ENCODE data around the gene MISP.
"Not testable (repeated sequence)": the region's sequence is repeated elsewhere in the genome, so short reads cannot be mapped to it uniquely, and the experiment has no call there.

Gene MISP

DNA sequence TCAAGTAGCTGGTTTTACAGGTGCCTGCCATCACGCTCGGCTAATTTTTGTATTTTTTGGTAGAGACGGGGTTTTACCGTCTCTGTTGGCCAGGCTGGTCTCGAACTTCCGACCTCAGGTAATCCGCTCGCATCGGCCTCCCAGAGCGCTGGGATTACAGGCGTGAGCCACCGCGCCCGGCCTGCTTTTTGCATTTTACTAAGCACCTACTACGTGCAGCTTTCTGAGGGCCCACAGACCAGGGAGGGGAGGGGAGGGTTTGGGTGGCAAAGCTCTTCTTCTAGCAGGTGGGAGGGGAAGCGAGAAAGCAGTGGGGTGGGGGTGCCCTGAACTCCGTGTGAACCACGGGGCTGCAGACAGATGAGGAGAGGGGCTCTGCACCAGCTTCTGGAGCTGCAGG is 27.2 kb upstream of the MISP start:
- Histone ChIP-seq H3K9ac (ENCODE audit: low read depth in 1 of 2, low read length in 2 of 2) (no peak overlapping the region), H3K36me3 (ENCODE audit: control insufficient read depth in 2 of 2, insufficient read depth in 2 of 2, low read length in 2 of 2) (no peaks in the 10 kb centered on the region), H3K4me1 (ENCODE audit: control insufficient read depth in 2 of 2, insufficient read depth in 2 of 2, low read length in 2 of 2) (no peaks in the 10 kb centered on the region), H3K4me3 (ENCODE audit: low read length in 2 of 2) (no peak overlapping the region), H3K9me3 (ENCODE audit: control insufficient read depth in 2 of 2, low read length in 2 of 2) (no peaks in the 10 kb centered on the region), H3K27me3 (ENCODE audit: control insufficient read depth in 2 of 2, insufficient read depth in 2 of 2, low read length in 2 of 2) (peaks cover 3 to 5% of the 10 kb centered on the region in 2 donors), H3K27ac (ENCODE audit: low read depth in 2 of 2, low read length in 2 of 2) (no peak overlapping the region)

DNA sequence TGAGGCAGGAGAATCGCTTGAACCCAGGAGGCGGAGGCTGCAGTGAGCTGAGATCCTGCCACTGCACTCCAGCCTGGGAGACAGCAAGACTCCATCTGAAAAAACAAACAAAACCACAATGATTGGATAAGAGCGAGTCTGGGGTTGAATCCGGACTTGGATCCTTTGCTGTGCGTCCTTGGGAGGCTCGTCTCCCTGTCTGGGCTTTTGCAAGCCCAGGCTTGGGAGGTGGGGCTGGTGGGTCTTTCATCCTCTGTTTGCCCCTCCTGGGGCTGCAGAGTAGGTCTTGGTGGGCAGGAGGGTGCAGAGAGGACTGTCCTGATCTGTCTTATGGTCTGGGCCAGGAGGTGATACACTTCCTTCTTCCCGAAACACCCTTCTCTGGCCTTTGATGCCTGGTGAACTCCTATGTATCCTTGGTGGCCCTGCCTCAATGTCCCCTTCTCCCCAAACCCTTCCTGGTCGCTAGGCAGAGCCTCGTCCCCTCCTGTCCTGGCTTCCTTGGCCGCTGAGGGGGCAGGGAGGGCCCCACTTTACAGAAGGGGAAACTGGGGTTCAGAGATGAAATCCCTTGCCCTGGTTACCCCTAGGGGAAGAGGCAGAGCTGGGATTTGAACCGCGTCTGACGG is 25.3 kb upstream of the MISP start:
- no peak overlapping the region for H3K9ac ChIP-seq (ENCODE audit: low read depth in 1 of 2, low read length in 2 of 2)
- H3K4me3 ChIP-seq (ENCODE audit: low read length in 2 of 2): no peak overlapping the region
- no peaks in the 10 kb centered on the region for H3K36me3 ChIP-seq (ENCODE audit: control insufficient read depth in 2 of 2, insufficient read depth in 2 of 2, low read length in 2 of 2)
- no peak overlapping the region for H3K27ac ChIP-seq (ENCODE audit: low read depth in 2 of 2, low read length in 2 of 2)
- no peaks in the 10 kb centered on the region for H3K9me3 ChIP-seq (ENCODE audit: control insufficient read depth in 2 of 2, low read length in 2 of 2)
- peaks cover 2 to 3% of the 10 kb centered on the region in 2 donors for H3K27me3 ChIP-seq (ENCODE audit: control insufficient read depth in 2 of 2, insufficient read depth in 2 of 2, low read length in 2 of 2)
- no peaks in the 10 kb centered on the region for H3K4me1 ChIP-seq (ENCODE audit: control insufficient read depth in 2 of 2, insufficient read depth in 2 of 2, low read length in 2 of 2)

DNA sequence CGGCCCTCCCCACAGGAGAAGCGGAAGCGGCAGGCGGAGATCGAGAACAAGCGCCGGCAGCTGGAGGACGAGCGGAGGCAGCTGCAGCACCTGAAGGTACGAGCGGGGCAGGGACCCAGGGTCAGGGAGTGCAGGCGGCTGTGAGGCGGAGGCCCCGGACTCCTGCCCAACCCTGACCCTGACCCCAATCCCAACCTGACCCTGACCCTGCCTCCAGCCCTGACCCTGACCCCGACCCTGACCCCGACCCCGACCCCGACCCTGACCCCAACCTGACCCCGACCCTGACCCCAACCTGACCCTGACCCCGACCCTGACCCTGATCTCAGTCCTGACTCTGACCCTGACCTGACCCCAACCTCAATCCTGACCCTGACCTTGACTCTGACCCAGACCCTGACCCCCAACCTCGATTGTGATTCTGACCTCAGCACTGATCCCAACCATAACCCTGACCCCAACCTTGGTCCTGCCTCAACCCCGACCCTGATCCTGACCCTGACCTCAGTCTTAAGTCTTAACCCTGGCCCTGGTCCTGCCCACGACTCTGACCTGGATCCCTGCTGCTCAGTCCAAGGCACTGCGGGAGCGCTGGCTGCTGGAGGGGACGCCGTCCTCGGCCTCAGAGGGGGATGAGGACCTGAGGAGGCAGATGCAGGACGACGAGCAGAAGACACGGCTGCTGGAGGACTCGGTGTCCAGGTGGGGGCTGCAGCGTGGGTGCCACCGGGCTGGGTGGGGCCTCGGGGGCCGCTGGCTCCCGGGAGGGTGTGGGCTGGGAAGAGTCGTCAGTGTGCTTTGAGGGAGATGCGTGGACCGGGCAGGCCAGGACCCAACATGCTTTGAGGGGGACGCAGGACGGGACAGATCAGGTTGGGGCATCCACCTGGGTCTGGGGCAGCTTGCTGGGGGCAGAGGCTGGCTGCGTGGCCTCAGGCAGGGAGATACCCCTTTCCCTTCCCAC is 23.6 kb upstream of the MISP start:
- no peak overlapping the region for H3K9ac ChIP-seq (ENCODE audit: low read depth in 1 of 2, low read length in 2 of 2)
- H3K27me3 ChIP-seq (ENCODE audit: control insufficient read depth in 2 of 2, insufficient read depth in 2 of 2, low read length in 2 of 2): peaks cover 0 to 3% of the 10 kb centered on the region in 2 donors
- H3K27ac ChIP-seq (ENCODE audit: low read depth in 2 of 2, low read length in 2 of 2): peak overlapping the region in 1 of 2 donors; percentile 16
- H3K36me3 ChIP-seq (ENCODE audit: control insufficient read depth in 2 of 2, insufficient read depth in 2 of 2, low read length in 2 of 2): no peaks in the 10 kb centered on the region
- no peak overlapping the region for H3K4me3 ChIP-seq (ENCODE audit: low read length in 2 of 2)
- no peaks in the 10 kb centered on the region for H3K4me1 ChIP-seq (ENCODE audit: control insufficient read depth in 2 of 2, insufficient read depth in 2 of 2, low read length in 2 of 2)
- no peaks in the 10 kb centered on the region for H3K9me3 ChIP-seq (ENCODE audit: control insufficient read depth in 2 of 2, low read length in 2 of 2)

DNA sequence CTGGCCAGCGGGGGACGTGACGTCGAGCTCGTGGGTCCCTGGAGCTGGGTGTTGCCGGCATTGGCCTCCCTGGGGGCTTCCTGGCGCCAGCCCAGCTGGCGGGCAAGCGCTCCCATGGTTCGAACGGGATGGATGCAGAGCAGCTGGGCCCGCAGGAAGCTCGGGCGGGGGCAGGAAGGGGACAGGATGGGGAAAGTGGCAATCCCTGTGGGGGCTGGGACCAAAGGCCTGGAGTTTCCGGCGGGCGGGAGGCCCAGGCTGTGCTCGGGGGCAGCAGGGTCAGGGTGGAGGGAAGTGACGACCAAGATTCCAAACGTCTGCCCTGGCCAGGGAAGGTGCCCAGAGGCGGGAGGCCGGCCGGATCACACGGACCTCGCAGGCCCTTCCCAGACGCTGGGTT is 22.9 kb upstream of the MISP start:
- Histone ChIP-seq H3K9ac (ENCODE audit: low read depth in 1 of 2, low read length in 2 of 2) (no peak overlapping the region), H3K9me3 (ENCODE audit: control insufficient read depth in 2 of 2, low read length in 2 of 2) (no peaks in the 10 kb centered on the region), H3K27me3 (ENCODE audit: control insufficient read depth in 2 of 2, insufficient read depth in 2 of 2, low read length in 2 of 2) (no peaks in the 10 kb centered on the region), H3K36me3 (ENCODE audit: control insufficient read depth in 2 of 2, insufficient read depth in 2 of 2, low read length in 2 of 2) (no peaks in the 10 kb centered on the region), H3K4me3 (ENCODE audit: low read length in 2 of 2) (no peak overlapping the region), H3K4me1 (ENCODE audit: control insufficient read depth in 2 of 2, insufficient read depth in 2 of 2, low read length in 2 of 2) (no peaks in the 10 kb centered on the region), H3K27ac (ENCODE audit: low read depth in 2 of 2, low read length in 2 of 2) (no peak overlapping the region)

DNA sequence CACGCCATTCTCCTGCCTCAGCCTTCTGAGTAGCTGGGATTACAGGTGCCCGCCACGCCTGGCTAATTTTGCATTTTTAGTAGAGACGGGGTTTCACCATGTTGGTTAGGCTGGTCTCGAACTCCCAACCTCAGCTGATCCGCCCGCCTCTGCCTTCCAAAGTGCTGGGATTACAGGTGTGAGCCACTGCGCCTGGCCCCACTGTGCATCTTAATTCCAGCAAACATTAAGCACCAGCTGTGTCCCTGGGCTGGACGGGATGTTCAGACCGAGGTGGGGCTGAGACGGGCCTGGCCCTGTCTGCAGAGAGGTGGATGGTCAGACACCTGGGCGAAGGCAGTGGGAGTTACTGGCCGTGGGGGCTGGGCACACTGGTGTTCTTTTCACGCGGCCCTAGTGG is 21.3 kb upstream of the MISP start:
- H3K9ac ChIP-seq (ENCODE audit: low read depth in 1 of 2, low read length in 2 of 2); H3K27ac ChIP-seq (ENCODE audit: low read depth in 2 of 2, low read length in 2 of 2); H3K4me1 ChIP-seq (ENCODE audit: control insufficient read depth in 2 of 2, insufficient read depth in 2 of 2, low read length in 2 of 2); H3K36me3 ChIP-seq (ENCODE audit: control insufficient read depth in 2 of 2, insufficient read depth in 2 of 2, low read length in 2 of 2); H3K9me3 ChIP-seq (ENCODE audit: control insufficient read depth in 2 of 2, low read length in 2 of 2); H3K27me3 ChIP-seq (ENCODE audit: control insufficient read depth in 2 of 2, insufficient read depth in 2 of 2, low read length in 2 of 2); H3K4me3 ChIP-seq (ENCODE audit: low read length in 2 of 2): not testable (repeated sequence)

DNA sequence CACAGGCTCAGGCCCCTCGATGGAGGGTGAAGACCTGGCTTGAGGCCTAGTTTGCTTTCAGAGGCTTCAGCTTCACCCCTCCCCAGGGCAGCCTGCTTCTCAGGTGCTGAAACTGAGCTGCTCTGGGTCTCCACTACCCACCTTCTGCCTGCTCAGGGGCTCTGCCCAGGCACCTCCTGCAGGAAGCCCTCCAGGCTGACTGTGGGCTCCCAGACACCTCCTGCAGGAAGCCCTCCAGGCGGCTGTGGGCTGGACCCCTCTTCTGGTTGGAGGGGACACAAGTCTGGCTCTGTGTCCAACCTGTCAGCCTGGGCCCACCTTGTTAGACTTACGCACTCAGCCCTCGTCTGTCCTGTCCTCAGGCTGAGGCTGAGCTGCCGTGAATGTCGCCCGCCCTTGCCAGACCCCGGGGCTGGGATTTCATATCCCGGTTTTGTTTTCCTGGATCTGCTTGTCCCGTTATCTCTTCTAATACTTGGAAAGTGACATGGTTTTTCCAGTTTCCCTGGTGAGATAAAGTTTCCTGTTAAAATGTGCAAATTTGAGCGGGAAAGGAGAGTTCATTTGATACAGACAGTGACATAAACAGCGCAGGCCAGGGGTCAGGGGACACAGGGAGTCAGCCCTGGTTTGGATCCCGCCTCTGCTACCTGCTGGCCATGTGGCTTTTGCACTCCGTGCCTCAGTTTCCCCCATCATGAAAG is 20.8 kb upstream of the MISP start:
- H3K9me3 ChIP-seq (ENCODE audit: control insufficient read depth in 2 of 2, low read length in 2 of 2): no peaks in the 10 kb centered on the region
- H3K9ac ChIP-seq (ENCODE audit: low read depth in 1 of 2, low read length in 2 of 2): no peak overlapping the region
- no peak overlapping the region for H3K4me3 ChIP-seq (ENCODE audit: low read length in 2 of 2)
- no peak overlapping the region for H3K27ac ChIP-seq (ENCODE audit: low read depth in 2 of 2, low read length in 2 of 2)
- no peaks in the 10 kb centered on the region for H3K4me1 ChIP-seq (ENCODE audit: control insufficient read depth in 2 of 2, insufficient read depth in 2 of 2, low read length in 2 of 2)
- peaks cover 0 to 4% of the 10 kb centered on the region in 2 donors for H3K27me3 ChIP-seq (ENCODE audit: control insufficient read depth in 2 of 2, insufficient read depth in 2 of 2, low read length in 2 of 2)
- H3K36me3 ChIP-seq (ENCODE audit: control insufficient read depth in 2 of 2, insufficient read depth in 2 of 2, low read length in 2 of 2): no peaks in the 10 kb centered on the region

DNA sequence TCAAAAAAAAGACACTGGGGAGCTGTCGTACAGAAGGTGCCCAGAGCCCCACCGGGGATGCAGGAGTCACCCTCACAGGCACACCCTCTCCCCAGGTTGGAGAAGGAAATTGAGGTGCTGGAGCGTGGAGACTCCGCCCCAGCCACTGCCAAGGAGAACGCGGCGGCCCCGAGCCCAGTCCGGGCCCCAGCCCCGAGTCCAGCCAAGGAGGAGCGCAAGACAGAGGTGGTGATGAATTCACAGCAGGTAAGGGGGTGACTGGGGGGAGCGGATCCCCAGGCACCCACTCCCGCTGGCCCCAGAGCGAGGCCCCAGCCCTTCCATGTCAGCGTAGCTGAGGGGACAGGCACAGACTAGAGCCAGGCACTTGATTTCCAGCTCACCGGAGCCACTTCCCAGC is 19.9 kb upstream of the MISP start:
- Histone ChIP-seq H3K27ac (ENCODE audit: low read depth in 2 of 2, low read length in 2 of 2) (no peak overlapping the region), H3K9ac (ENCODE audit: low read depth in 1 of 2, low read length in 2 of 2) (no peak overlapping the region), H3K4me1 (ENCODE audit: control insufficient read depth in 2 of 2, insufficient read depth in 2 of 2, low read length in 2 of 2) (no peaks in the 10 kb centered on the region), H3K27me3 (ENCODE audit: control insufficient read depth in 2 of 2, insufficient read depth in 2 of 2, low read length in 2 of 2) (peaks cover 0 to 4% of the 10 kb centered on the region in 2 donors), H3K4me3 (ENCODE audit: low read length in 2 of 2) (no peak overlapping the region), H3K9me3 (ENCODE audit: control insufficient read depth in 2 of 2, low read length in 2 of 2) (no peaks in the 10 kb centered on the region), H3K36me3 (ENCODE audit: control insufficient read depth in 2 of 2, insufficient read depth in 2 of 2, low read length in 2 of 2) (no peaks in the 10 kb centered on the region)

DNA sequence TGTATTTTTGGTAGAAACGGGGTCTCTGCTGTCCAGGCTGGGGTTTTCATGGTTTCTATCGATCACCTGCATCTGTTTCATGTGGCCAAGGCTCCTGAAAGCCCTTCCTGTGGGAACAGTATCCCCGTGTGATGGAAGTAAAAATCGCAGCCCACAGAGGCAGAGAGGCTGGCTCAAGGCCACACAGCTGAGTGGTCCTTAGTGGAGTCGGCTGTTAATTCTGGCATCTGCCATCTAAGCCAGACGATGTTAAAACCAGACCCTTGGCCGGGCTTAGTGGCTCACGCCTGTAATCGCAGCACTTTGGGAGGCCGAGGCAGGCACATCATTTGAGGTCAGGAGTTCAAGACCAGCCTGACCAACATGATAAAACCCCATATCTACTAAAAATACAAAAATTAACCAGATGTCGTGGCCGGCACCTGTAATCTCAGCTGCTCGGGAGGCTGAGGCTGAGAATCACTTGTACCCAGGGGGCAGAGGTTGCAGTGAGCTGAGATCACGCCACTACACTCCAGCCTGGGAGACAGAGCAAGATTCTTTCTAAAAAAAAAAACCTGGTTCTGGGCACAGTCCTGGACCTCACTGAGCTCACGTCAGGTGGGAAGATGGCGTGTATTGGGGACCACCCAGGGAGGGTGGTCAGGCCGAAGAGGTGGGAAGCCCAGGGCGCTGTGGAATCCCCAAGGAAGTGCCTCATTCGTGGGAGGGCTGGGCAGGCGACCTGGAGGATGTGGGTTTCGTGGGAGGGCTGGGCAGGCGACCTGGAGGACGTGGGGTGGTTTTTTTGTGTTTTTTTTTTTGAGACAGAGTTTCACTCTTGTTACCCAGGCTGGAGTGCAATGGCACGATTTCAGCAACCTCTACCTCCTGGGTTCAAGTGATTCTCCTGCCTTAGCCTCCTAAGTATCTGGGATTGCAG is 18.5 kb upstream of the MISP start:
- Histone ChIP-seq H3K9me3 (ENCODE audit: control insufficient read depth in 2 of 2, low read length in 2 of 2) (no peaks in the 10 kb centered on the region), H3K4me1 (ENCODE audit: control insufficient read depth in 2 of 2, insufficient read depth in 2 of 2, low read length in 2 of 2) (peaks cover 0 to 2% of the 10 kb centered on the region in 2 donors), H3K27ac (ENCODE audit: low read depth in 2 of 2, low read length in 2 of 2) (no peak overlapping the region), H3K4me3 (ENCODE audit: low read length in 2 of 2) (no peak overlapping the region), H3K9ac (ENCODE audit: low read depth in 1 of 2, low read length in 2 of 2) (no peak overlapping the region), H3K27me3 (ENCODE audit: control insufficient read depth in 2 of 2, insufficient read depth in 2 of 2, low read length in 2 of 2) (peaks cover 0 to 4% of the 10 kb centered on the region in 2 donors), H3K36me3 (ENCODE audit: control insufficient read depth in 2 of 2, insufficient read depth in 2 of 2, low read length in 2 of 2) (no peaks in the 10 kb centered on the region)

DNA sequence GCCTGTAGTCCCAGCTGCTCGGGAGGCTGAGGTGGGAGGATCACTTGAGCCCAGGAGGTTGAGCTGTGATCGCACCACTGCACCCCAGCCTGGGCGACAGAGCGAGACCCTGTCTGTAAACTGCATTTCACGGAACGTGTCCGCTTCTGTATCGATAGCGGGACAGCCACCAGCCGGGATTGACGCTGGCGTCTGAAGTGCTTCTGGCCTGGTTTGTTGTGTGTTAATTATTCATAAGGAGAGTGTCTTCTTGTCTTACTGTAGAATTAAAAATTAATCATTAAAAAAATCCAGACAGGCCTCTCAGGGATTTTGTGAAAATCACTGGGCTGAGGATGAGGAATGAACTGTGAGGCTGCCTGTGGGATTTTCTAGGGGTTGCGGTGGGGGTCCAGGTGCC is 16.2 kb upstream of the MISP start:
- Histone ChIP-seq H3K36me3 (ENCODE audit: control insufficient read depth in 2 of 2, insufficient read depth in 2 of 2, low read length in 2 of 2) (no peaks in the 10 kb centered on the region), H3K9ac (ENCODE audit: low read depth in 1 of 2, low read length in 2 of 2) (no peak overlapping the region), H3K27ac (ENCODE audit: low read depth in 2 of 2, low read length in 2 of 2) (no peak overlapping the region), H3K4me1 (ENCODE audit: control insufficient read depth in 2 of 2, insufficient read depth in 2 of 2, low read length in 2 of 2) (peaks cover 6 to 15% of the 10 kb centered on the region in 2 donors), H3K9me3 (ENCODE audit: control insufficient read depth in 2 of 2, low read length in 2 of 2) (no peaks in the 10 kb centered on the region), H3K27me3 (ENCODE audit: control insufficient read depth in 2 of 2, insufficient read depth in 2 of 2, low read length in 2 of 2) (peaks cover 0 to 4% of the 10 kb centered on the region in 2 donors), H3K4me3 (ENCODE audit: low read length in 2 of 2) (no peak overlapping the region)
